ENCODE data around the gene IL10RA. TPM values are rescaled to one million over a fixed set of nuclear protein-coding genes. Genes with fewer than 3 reads are reported as not detected.
A peak's percentile ranks its signal among the peaks of the same experiment; 100 is the strongest.

Gene IL10RA
- total and polyA plus RNA-seq, 9 of the 15 experiments (the other 6 are each of a cell fraction or from before 2014, with no cell fraction given): 0.17 to 17.3 (median 2.9) TPM

DNA sequence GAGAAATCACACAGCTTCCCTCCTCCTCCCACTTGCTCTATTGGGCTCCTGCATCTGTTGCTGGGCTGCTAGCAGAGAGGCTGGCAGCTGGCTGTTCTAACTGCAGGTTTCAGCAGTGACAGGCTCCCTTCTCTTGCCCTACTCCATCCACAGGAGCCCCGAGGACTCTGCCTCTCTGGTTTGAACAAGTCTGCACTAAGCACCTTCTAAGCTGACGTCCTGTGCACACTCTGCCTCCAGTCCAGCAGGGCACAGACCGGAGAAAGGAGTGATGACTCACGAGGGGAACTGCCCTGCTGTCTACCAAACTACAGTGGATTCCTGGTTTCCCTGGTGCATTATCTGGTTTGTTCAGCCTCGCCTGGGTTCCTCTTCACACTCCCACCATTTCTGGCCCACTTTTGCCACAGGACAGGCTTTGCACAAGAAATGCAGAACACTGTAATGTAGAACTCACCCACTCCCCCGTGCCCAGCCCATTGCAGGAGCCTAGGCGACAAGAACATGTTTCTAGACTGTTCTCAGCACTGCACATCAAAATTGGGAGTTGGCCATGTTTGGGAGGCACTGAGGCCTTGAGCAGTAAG, 26.0 kb downstream of the IL10RA start (continued):
- TF ChIP-seq, protein P1, sequence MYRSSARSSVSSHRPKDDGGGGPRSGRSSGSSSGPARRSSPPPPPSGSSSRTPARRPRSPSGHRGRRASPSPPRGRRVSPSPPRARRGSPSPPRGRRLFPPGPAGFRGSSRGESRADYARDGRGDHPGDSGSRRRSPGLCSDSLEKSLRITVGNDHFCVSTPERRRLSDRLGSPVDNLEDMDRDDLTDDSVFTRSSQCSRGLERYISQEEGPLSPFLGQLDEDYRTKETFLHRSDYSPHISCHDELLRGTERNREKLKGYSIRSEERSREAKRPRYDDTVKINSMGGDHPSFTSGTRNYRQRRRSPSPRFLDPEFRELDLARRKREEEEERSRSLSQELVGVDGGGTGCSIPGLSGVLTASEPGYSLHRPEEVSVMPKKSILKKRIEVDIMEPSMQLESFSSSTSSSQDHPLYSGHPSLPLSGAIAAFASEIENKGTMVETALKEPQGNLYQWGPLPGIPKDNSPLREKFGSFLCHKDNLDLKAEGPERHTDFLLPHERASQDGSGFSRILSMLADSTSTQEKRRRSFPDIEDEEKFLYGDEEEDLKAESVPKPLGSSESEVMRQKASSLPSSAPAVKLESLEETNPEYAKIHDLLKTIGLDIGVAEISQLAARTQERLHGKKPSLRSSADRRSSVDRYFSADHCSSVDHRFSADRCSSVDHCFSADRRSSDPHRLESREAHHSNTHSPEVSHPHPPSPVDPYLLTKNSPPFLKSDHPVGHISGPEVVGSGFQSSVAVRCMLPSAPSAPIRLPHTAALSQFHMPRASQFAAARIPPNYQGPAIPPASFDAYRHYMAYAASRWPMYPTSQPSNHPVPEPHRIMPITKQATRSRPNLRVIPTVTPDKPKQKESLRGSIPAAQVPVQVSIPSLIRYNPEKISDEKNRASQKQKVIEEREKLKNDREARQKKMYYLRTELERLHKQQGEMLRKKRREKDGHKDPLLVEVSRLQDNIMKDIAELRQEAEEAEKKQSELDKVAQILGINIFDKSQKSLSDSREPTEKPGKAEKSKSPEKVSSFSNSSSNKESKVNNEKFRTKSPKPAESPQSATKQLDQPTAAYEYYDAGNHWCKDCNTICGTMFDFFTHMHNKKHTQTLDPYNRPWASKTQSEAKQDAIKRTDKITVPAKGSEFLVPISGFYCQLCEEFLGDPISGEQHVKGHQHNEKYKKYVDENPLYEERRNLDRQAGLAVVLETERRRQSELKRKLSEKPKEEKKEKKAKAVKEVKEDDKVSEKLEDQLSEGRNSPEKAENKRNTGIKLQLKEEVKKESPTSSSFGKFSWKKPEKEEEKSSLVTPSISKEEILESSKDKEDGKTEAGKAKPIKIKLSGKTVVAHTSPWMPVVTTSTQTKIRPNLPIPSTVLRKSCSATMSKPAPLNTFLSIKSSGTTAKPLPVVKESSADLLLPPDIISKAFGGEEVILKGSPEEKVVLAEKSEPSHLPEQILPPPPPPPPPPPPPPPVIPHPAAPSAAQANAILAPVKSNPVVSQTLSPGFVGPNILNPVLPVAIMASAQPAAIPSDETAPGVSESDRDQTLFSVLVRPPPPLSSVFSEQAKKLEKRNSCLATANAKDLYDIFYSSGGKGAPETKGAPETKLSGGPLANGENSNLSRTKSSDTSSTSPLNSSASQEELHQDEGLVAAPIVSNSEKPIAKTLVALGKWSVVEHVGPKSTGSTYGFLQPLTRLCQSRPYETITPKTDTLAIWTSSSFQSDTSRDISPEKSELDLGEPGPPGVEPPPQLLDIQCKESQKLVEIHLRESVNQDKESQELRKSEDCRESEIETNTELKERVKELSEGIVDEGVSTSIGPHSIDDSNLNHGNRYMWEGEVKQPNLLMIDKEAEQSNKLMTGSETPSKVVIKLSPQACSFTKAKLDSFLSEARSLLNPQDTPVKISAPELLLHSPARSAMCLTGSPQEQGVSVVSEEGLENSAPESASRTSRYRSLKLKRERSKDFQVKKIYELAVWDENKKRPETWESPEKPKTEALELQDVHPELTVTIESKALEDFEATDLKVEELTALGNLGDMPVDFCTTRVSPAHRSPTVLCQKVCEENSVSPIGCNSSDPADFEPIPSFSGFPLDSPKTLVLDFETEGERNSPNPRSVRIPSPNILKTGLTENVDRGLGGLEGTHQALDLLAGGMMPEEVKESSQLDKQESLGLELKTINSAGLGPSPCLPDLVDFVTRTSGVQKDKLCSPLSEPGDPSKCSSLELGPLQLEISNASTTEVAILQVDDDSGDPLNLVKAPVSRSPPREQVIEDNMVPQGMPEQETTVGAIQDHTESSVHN (IDR thresholded peaks at IDR 0.05; ENCODE audit: borderline replicate concordance in 1 of 2, low read depth in 1 of 2): no peak
- TF ChIP-seq ZNF695 (CRISPR knock-in tag; IDR thresholded peaks at IDR 0.05) (no peak), ZBTB17 (CRISPR knock-in tag; IDR thresholded peaks at IDR 0.05) (no peak), PURB (CRISPR knock-in tag; IDR thresholded peaks at IDR 0.05; ENCODE audit: low read depth) (no peak), SP1 (CRISPR knock-in tag; IDR thresholded peaks at IDR 0.05) (no peak), SREBF1 (IDR thresholded peaks at IDR 0.05; ENCODE audit: borderline replicate concordance, low read depth, low read length) (no peak), NCOA1 (IDR thresholded peaks at IDR 0.05; ENCODE audit: low read depth) (no peak; the same call in 1 of the 2 replicates), ZNF551 (CRISPR knock-in tag; IDR thresholded peaks at IDR 0.05) (no peak), PYGO2 (tag; IDR thresholded peaks at IDR 0.05) (no peak), FUS (optimal IDR thresholded peaks at IDR 0.05; ENCODE audit: low read depth, low read length) (no peak), TEAD4 (IDR thresholded peaks at IDR 0.05; ENCODE audit: low read length) (peak; percentile 56; the same call in 1 of the 2 replicates), TEAD4 (CRISPR knock-in tag; IDR thresholded peaks at IDR 0.05; ENCODE audit: borderline replicate concordance) (no peak), ZNF77 (CRISPR knock-in tag; IDR thresholded peaks at IDR 0.05) (no peak), TSC22D4 (tag; IDR thresholded peaks at IDR 0.05) (no peak), RAD21 (CRISPR knock-in tag; conservative IDR thresholded peaks at IDR 0.05 in 1 of 2, IDR thresholded peaks at IDR 0.05 in 1 of 2) (no peak; a peak in 1 of 4 replicates), CEBPG (CRISPR knock-in tag; IDR thresholded peaks at IDR 0.05) (no peak), CEBPG (tag; conservative IDR thresholded peaks at IDR 0.05 in 1 of 2, IDR thresholded peaks at IDR 0.05 in 1 of 2) (no peak), ZNF121 (CRISPR knock-in tag; conservative IDR thresholded peaks at IDR 0.05) (no peak), DMBX1 (CRISPR knock-in tag; IDR thresholded peaks at IDR 0.05; ENCODE audit: borderline replicate concordance) (peak; percentile 65; the same call in 1 of the 2 replicates)
- TF ChIP-seq, protein P2, sequence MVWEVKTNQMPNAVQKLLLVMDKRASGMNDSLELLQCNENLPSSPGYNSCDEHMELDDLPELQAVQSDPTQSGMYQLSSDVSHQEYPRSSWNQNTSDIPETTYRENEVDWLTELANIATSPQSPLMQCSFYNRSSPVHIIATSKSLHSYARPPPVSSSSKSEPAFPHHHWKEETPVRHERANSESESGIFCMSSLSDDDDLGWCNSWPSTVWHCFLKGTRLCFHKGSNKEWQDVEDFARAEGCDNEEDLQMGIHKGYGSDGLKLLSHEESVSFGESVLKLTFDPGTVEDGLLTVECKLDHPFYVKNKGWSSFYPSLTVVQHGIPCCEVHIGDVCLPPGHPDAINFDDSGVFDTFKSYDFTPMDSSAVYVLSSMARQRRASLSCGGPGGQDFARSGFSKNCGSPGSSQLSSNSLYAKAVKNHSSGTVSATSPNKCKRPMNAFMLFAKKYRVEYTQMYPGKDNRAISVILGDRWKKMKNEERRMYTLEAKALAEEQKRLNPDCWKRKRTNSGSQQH (CRISPR knock-in tag; IDR thresholded peaks at IDR 0.05): no peak
